Measurements from ENCODE around the gene CLDN5. TPM values are rescaled to one million over a fixed set of nuclear protein-coding genes. Genes with fewer than 3 reads are reported as not detected.

Gene CLDN5
- total and polyA plus RNA-seq, 2 of the 4 experiments (the other 2 are of a cell fraction) = 0.18 to 0.21 TPM

GRCh38 chr22:19549428-19549827, 25.2 kb upstream of the CLDN5 start:
- Histone ChIP-seq H4K5ac (ENCODE audit: low read depth, low read length) (no peak overlapping the region), H3K27ac (ENCODE audit: insufficient read depth, low read length) (no peak overlapping the region), H2AK5ac (ENCODE audit: low read depth, low read length) (no peak overlapping the region), H3K18ac (ENCODE audit: low read depth, low read length) (no peak overlapping the region), H2AK9ac (replicated peaks; ENCODE audit: low read depth, low read length, poor library complexity) (no peak overlapping the region), H3K4me2 (ENCODE audit: low read depth, low read length) (no peak overlapping the region), H4K91ac (ENCODE audit: insufficient read depth, low read depth, low read length) (no peak overlapping the region), H3K4me3 (ENCODE audit: insufficient read depth, low read depth, low read length) (no peak overlapping the region), H2BK20ac (ENCODE audit: low read depth, low read length) (no peak overlapping the region), H3K23ac (ENCODE audit: low read depth, low read length) (no peak overlapping the region), H2BK15ac (ENCODE audit: low read depth, low read length) (no peak overlapping the region), H4K8ac (ENCODE audit: low read depth in 2 of 2, low read length in 2 of 2) (no peak overlapping the region), H3K9me1 (ENCODE audit: insufficient read depth, low read length) (no peaks in the 10 kb centered on the region), H3K27me3 (ENCODE audit: control insufficient read depth, insufficient read depth, low read length) (peaks cover 6% of the 10 kb centered on the region; the same call in 1 of the 2 replicates), H3K9me3 (ENCODE audit: control insufficient read depth, insufficient read depth, low read length) (peaks cover 2% of the 10 kb centered on the region; the same call in 1 of the 2 replicates), H3K79me1 (ENCODE audit: low read depth in 1 of 2, low read length in 2 of 2) (no peaks in the 10 kb centered on the region), H3K4me1 (ENCODE audit: control insufficient read depth, insufficient read depth, low read length) (no peaks in the 10 kb centered on the region), H3K4ac (ENCODE audit: low read depth, low read length) (no peak overlapping the region), H3K36me3 (ENCODE audit: control insufficient read depth, insufficient read depth, low read length) (no peaks in the 10 kb centered on the region), H4K20me1 (ENCODE audit: insufficient read depth, low read length) (no peaks in the 10 kb centered on the region), H2AFZ (replicated peaks; ENCODE audit: low read length, poor library complexity) (no peak overlapping the region), H3K14ac (replicated peaks; ENCODE audit: low read depth, low read length) (no peak overlapping the region), H2BK5ac (ENCODE audit: low read depth, low read length, poor library complexity, severe bottlenecking) (no peak overlapping the region), H3K56ac (ENCODE audit: extremely low read depth, insufficient read depth, low read length) (no peak overlapping the region), H2BK120ac (ENCODE audit: low read depth, low read length) (no peak overlapping the region), H3K9ac (ENCODE audit: low read depth, low read length) (no peak overlapping the region)
- in situ Hi-C loops (cut with MboI; ENCODE audit: low sequenced_read_pairs) (no loop called here), intact Hi-C loops (cut with micrococcal nuclease) (no loop called here), dilution Hi-C loops (cut with HindIII; ENCODE audit: low sequenced_read_pairs, unreplicated experiment) (no loop called here)
- ChIA-PET CTCF (no interaction called here), POLR2A (ENCODE audit: unreplicated experiment) (no interaction called here)
- BruUV-seq (replicated peaks) = no TSS peak
- ATAC-seq (ENCODE audit: low read depth) (no peak), DNase-seq (no peak)
- no peak for TF ChIP-seq NFE2L2 (IDR thresholded peaks at IDR 0.05; ENCODE audit: low read depth, low read length)
- WGBS, 2 experiments (ENCODE audit: extremely low coverage in 2 of 2, insufficient read length in 1 of 2) = 48% methylated on average over 2 of the region's 7 CpGs; no CpG with 5 or more reads in 1 of the 2 experiments
